Measurements from ENCODE around the gene RHOB. TPM values are rescaled to one million over a fixed set of nuclear protein-coding genes. Genes with fewer than 3 reads are reported as not detected.

The RHOB gene
- total and polyA plus RNA-seq, 2 donors (not counting 1 experiment from before 2014, with no cell fraction given), result 63.0 to 1,037 TPM

GRCh38 chr2:20444101-20444992 is 2.5 kb upstream of the RHOB start:
- CTCF ChIA-PET, result interaction anchor here (0.6 to 2.5 kb wide), 28 partner anchors 13 to 519 kb away, joined by 3 to 114 read pairs (median 4); partner anchors contain the start of gene HS1BP3
- 90% methylated on average over 3 of the region's 12 CpGs for WGBS (ENCODE audit: insufficient coverage)
- Mint-ChIP-seq H3K9me3 (ENCODE audit: insufficient read depth) (no peaks in the 10 kb centered on the region), H3K4me3 (no peak overlapping the region), H3K27me3 (peaks cover 14% of the 10 kb centered on the region), H3K4me1 (peaks cover 15% of the 10 kb centered on the region), H3K27ac (no peak overlapping the region)
- Histone ChIP-seq H2AFZ (ENCODE audit: insufficient read depth, low read depth, low read length, poor library complexity, severe bottlenecking) (no peak overlapping the region), H4K20me1 (ENCODE audit: control insufficient read depth, insufficient read depth, low read length, poor library complexity, severe bottlenecking) (peaks cover 22% of the 10 kb centered on the region), H3K4me3 (ENCODE audit: control extremely low read depth in 1 of 5, extremely low read depth in 1 of 5, insufficient read depth in 1 of 5, low read depth in 2 of 5, low read length in 4 of 5) (no peak overlapping the region), H3K4me1 (ENCODE audit: control insufficient read depth in 2 of 2, insufficient read depth in 2 of 2, low read length in 2 of 2) (peaks cover 15 to 20% of the 10 kb centered on the region in 2 donors), H3K27ac (ENCODE audit: low read length in 2 of 2) (no peak overlapping the region), H3K79me2 (ENCODE audit: control insufficient read depth, insufficient read depth, low read length) (peaks cover 12% of the 10 kb centered on the region), H3K9ac (ENCODE audit: low read length) (no peak overlapping the region), H3K27me3 (replicated peaks in 1 of 4; ENCODE audit: control extremely low read depth in 1 of 4, control insufficient read depth in 3 of 4, insufficient read depth in 4 of 4, low read length in 3 of 4) (peaks cover 0 to 21% (median 7%) of the 10 kb centered on the region in 4 experiments), H3K4me2 (replicated peaks; ENCODE audit: low read depth, low read length, poor library complexity, severe bottlenecking) (no peak overlapping the region), H3K9me3 (ENCODE audit: control extremely low read depth in 1 of 3, control insufficient read depth in 2 of 3, insufficient read depth in 1 of 3, low read length in 2 of 3) (peaks cover 0 to 8% (median 0%) of the 10 kb centered on the region in 3 donors), H3K36me3 (replicated peaks in 1 of 2; ENCODE audit: control extremely low read depth in 1 of 2, control insufficient read depth in 1 of 2, extremely low read depth in 1 of 2, insufficient read depth in 2 of 2, low read length in 1 of 2) (no peaks in the 10 kb centered on the region)
- TF ChIP-seq EZH2 (IDR thresholded peaks at IDR 0.05; ENCODE audit: borderline replicate concordance, insufficient read depth, low read depth, low read length, poor library complexity, severe bottlenecking) (no peak), CTCF (IDR thresholded peaks at IDR 0.05) (no peak)
- POLR2A ChIA-PET, result interaction anchor here (0.6 to 2.0 kb wide), 6 partner anchors 15 to 232 kb away, joined by 4 to 16 read pairs (median 7); partner anchors contain the start of gene HS1BP3
- DNase-seq, result no peak
- intact Hi-C loops (cut with micrococcal nuclease), result loop anchor here (10.0 kb wide), 2 partner anchors 450 to 1100 kb away; partner anchors contain the start of gene WDR35
- ATAC-seq (ENCODE audit: low read depth), result no peak
